Fibroblast of lung (primary cell): ENCODE results near the gene RPGRIP1.

Source experiments
- EZH2 ChIP-seq: IDR thresholded peaks from 2 replicates; pipeline ENCODE4 v1.5.1; 2012; ENCODE audit warnings: low read length, control low read depth, mild to moderate bottlenecking; ENCODE audit errors: missing control alignments
- TF ChIP-seq, protein P1 (sequence below), 2 donors: IDR thresholded peaks in 1 of 2; conservative IDR thresholded peaks in 1 of 2; 1 replicate in 1 of 2; 2 replicates in 1 of 2; pipeline ENCODE4 v1.5.1; 2011 to 2012; ENCODE audit warnings: low read length in 2 of 2, control low read depth in 1 of 2, inconsistent platforms in 1 of 2, low read depth in 1 of 2, mild to moderate bottlenecking in 1 of 2

GRCh38 chr14:21233457-21234076 lies 46.3 kb upstream of the RPGRIP1 start:
- TF ChIP-seq, protein P1, sequence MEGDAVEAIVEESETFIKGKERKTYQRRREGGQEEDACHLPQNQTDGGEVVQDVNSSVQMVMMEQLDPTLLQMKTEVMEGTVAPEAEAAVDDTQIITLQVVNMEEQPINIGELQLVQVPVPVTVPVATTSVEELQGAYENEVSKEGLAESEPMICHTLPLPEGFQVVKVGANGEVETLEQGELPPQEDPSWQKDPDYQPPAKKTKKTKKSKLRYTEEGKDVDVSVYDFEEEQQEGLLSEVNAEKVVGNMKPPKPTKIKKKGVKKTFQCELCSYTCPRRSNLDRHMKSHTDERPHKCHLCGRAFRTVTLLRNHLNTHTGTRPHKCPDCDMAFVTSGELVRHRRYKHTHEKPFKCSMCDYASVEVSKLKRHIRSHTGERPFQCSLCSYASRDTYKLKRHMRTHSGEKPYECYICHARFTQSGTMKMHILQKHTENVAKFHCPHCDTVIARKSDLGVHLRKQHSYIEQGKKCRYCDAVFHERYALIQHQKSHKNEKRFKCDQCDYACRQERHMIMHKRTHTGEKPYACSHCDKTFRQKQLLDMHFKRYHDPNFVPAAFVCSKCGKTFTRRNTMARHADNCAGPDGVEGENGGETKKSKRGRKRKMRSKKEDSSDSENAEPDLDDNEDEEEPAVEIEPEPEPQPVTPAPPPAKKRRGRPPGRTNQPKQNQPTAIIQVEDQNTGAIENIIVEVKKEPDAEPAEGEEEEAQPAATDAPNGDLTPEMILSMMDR (conservative IDR thresholded peaks at IDR 0.05 in 1 of 2, IDR thresholded peaks at IDR 0.05 in 1 of 2; ENCODE audit: low read depth in 1 of 2, low read length in 2 of 2), result peak; percentile 34 to 38
- no peak for TF ChIP-seq EZH2
